DND-41 (cell line): Measurements from ENCODE around the gene SGSM2.

ENCODE experiments used
- EZH2 ChIP-seq: IDR thresholded peaks from 3 replicates; pipeline ENCODE4 v1.6.1; 2012; ENCODE audit warnings: borderline replicate concordance, low read depth, mild to moderate bottlenecking, moderate library complexity, low read length, inconsistent platforms; ENCODE audit not compliant: severe bottlenecking
- TF ChIP-seq, protein P1 (sequence below): IDR thresholded peaks from 2 replicates; pipeline ENCODE4 v1.5.1; 2012; ENCODE audit warnings: borderline replicate concordance, low read length, moderate library complexity, mild to moderate bottlenecking; ENCODE audit not compliant: poor library complexity, severe bottlenecking; ENCODE audit errors: extremely low read depth

DNA sequence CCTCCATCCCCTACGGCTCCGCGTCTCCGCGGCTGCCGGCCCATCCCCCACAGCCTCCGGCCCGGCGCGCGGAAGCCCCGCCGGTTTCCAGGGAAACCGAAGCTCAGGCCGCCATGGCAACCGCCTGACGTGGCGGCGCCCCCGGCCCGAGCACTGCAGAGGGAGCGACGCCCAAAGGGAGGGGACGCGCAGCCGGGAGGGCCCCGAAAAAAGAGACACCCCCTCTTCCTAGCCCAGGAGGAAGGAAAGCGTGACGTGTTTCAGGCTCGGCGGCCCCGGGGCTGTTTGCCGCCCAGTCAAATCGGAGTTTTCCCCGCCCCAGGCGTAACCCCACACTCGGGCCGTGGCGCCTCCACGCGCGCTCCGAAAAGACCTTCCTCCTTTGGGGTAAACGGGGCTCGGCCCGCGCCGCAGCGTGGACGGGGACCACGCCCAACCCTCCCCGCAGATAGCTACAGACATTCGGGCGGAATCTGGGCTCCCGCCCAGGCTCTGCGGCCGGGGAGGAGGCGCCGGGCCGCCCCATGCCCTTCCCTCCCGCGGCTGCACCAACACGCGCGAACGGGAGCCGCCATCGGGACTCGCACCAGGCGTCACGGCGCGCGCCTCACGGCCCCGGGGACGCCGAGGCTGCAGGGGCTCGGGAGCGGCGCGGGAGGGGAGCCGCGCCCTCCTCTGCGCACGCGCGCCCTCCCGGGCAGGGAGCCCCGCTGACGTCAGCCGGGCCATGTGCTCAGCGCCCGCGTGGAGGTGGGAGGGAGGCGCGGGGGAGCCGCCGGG is 56.1 kb downstream of the SGSM2 start:
- TF ChIP-seq, protein P1, sequence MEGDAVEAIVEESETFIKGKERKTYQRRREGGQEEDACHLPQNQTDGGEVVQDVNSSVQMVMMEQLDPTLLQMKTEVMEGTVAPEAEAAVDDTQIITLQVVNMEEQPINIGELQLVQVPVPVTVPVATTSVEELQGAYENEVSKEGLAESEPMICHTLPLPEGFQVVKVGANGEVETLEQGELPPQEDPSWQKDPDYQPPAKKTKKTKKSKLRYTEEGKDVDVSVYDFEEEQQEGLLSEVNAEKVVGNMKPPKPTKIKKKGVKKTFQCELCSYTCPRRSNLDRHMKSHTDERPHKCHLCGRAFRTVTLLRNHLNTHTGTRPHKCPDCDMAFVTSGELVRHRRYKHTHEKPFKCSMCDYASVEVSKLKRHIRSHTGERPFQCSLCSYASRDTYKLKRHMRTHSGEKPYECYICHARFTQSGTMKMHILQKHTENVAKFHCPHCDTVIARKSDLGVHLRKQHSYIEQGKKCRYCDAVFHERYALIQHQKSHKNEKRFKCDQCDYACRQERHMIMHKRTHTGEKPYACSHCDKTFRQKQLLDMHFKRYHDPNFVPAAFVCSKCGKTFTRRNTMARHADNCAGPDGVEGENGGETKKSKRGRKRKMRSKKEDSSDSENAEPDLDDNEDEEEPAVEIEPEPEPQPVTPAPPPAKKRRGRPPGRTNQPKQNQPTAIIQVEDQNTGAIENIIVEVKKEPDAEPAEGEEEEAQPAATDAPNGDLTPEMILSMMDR, result no peak
- no peak for TF ChIP-seq EZH2
